Right ventricle myocardium superior (tissue), 1 donor: Measurements from ENCODE around the gene RAX2. TPM values are rescaled to one million over a fixed set of nuclear protein-coding genes. Genes with fewer than 3 reads are reported as not detected.

Experiments used
- ATAC-seq: fragments of 200-7000 bp; cut with Tn5 transposase; one replicate; pipeline ENCODE4 v1.9.1; 2020; ENCODE audit warnings: mild to moderate bottlenecking; ENCODE audit not compliant: poor library complexity
- DNase-seq: peaks from one replicate; pipeline ENCODE4 v3.0.0-alpha.2; 2020
- intact Hi-C: fragments of 100-400 bp; cut with DNase I; formaldehyde crosslinking; loops from one replicate; pipeline ENCODE4 v1.11.2; 2022
- total RNA-seq: library from RNA; stranded (reverse); fragmentation: NEBNext Ultra II Directional; extraction: Animal tissue kit (Norgen Biotek cat#: 25700); gene quantifications from one replicate; pipeline ENCODE4 v1.2.1, GENCODE V29; 2021
- donor health status: DM: no; HTN: yes; CAD: no; lungs with severe emphysema.

Gene RAX2
- total RNA-seq, 1 donor from 2014 or later = not detected

DNA sequence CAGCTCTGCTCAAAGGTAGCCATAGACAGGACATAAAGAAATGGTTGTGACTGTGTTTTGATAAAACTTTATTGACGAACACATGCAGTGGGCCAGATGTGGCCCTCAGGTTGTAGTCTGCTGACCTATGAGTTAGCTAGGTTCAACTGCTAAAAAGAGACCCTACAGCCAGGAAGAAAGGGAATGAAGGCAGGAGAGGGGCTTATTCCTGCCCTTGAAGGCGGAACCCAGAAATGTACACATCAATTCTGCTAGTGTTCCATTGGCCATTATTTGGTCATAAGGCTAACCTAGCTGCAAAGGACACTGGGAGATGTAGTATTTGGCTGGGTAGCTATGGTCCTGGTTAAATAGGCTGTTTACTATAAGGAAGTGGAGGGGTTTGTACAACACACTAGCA lies 28.5 kb downstream of the RAX2 start:
- DNase-seq = no peak
- ATAC-seq = no peak
- intact Hi-C loops = no loop called here

DNA sequence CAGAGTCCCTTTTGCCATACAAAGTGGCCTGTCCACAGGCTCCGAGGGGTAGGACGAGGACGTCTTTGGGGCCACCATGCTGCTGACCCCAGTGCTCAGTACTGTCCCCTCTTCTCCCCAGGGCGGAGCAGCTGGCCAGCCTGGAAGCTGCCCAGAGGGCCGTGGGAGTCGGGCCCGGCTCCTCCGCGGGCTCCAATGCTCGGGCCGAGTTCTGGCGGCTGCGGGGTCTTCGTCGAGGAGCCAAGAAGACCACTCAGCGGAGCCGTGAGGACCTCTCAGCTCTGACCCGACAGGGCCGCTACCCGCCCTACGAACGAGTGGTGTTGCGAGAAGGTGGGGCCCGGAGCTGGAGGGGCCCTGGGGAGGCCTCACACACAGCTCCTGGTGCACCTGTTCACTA lies 31.6 kb downstream of the RAX2 start:
- ATAC-seq (no peak), DNase-seq (no peak)
- intact Hi-C loops = no loop called here

DNA sequence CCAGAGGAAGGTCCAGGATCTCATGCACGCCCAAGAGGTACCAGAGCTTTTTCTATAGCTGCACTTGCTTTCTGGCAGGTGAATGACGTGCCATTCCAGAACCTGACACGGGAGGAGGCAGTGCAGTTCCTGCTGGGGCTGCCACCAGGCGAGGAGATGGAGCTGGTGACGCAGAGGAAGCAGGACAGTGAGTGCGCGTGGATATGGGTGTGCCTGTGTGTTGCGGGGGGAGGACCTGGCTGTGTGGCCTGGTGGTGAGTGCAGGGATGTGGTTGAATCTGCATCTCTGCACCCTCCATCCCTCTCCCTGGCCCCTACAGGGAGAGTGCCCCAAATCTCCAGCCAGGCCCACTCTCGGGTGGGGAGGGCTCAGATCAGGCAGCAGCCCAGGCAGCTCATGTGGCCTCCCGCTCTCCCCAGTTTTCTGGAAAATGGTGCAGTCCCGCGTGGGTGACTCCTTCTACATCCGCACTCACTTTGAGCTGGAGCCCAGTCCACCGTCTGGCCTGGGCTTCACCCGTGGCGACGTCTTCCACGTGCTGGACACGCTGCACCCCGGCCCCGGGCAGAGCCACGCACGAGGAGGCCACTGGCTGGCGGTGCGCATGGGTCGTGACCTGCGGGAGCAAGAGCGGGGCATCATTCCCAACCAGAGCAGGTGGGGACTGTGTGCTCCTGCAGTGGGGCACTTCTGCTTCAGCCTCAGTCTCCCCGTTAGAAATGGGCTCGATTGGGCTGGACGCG lies 33.4 kb downstream of the RAX2 start:
- ATAC-seq (no peak), DNase-seq (no peak)
- intact Hi-C loops = no loop called here

DNA sequence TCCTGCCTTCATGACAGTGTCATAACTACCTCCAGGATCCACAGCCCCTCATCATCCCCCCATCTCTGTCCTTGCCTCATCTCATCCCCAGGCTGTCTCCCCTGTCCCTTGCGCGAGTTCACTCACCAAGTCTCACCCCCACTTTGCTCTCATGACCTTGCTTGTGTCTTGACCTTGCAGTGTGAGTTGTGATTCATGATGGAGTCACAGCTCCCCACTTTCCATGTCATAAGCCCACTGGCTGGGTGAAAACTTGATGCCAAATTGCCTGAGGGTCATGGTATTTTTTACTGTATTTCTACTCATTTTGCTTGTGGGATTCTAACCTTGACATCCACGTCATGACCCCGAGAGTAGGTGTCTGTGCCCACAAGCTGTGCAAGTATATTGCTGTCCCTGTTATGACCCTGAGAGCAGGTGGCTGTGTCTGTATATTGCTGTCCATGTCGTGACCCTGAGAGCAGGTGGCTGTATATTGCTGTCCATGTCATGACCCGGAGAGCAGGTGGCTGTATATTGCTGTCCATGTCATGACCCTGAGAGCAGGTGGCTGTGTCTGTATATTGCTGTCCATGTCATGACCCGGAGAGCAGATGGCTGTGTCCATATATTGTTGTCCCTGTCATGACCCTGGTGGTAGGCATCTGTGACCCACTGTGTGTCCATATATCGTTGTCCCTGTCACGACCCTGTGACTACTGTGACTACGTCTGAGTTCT lies 34.4 kb downstream of the RAX2 start:
- intact Hi-C loops = no loop called here
- ATAC-seq (no peak), DNase-seq (no peak)

DNA sequence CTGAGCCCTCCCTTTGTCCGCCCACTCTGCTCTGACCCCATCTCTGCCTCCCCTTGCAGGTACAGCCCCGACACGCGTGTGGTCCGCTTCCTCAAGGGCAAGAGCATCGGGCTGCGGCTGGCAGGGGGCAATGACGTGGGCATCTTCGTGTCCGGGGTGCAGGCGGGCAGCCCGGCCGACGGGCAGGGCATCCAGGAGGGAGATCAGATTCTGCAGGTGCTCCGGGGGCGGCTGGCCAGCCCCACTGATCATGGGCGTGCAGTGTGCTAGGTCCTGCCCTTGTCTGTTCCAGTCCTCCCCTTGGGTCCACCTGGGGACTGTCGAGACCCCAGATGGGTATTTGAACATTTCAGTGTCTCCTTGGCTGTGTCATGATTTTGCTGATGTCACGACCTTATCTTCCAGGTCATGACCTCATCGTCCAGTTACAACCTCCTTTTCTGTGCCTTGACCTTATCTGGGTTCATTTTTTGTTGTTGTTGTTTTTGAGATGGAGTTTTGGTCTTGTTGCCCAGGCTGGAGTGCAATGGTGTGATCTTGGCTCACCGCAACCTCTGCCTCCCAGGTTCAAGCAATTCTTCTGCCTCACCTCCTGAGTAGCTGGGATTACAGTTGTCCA lies 35.8 kb downstream of the RAX2 start:
- ATAC-seq (no peak), DNase-seq (no peak)
- intact Hi-C loops = no loop called here

DNA sequence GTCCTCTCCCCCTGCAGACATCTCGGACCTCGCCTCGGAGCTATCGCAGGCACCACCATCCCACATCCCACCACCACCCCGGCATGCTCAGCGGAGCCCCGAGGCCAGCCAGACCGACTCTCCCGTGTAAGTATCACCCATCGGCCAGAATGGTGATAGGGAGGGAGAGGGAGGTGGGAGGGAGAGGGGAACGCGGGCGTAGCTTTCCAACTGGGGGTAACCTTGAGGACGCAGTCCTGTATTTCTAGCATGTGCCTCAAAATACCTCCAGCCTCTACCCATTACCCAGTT lies 37.8 kb downstream of the RAX2 start:
- ATAC-seq (no peak), DNase-seq (no peak)
- intact Hi-C loops = no loop called here

DNA sequence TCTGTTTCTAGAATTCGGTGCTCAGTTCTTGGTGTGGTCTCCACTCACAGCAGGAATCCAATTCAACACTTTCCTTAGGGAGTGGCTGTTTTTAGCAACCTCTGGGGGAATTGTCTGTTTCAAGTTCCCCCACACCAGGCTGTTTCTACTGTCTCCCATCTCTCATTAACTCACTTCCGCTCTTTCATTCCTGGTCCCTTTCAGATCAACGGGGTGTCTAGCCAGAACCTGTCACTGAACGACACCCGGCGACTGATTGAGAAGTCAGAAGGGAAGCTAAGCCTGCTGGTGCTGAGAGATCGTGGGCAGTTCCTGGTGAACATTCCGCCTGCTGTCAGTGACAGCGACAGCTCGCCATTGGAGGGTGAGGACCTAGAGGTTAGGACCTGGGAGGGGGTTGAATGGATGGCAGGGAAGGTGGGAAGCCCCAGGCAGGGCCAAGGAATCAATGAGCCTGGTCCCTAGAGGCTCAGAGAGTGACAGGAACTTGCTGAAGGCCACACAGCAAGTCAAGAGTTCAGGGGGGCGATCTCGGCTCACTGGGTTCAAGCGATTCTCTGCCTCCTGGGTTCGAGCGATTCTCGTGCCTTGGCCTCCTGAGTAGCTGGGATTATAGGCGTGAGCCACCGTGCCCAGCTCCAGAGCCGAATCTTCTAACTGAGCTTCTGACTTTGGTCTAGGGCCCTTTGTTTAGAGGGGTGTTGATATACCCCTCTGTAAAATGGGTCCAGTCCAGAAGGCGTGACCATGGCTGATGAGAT lies 38.3 kb downstream of the RAX2 start:
- no peak for ATAC-seq
- intact Hi-C loops = no loop called here
- no peak for DNase-seq

DNA sequence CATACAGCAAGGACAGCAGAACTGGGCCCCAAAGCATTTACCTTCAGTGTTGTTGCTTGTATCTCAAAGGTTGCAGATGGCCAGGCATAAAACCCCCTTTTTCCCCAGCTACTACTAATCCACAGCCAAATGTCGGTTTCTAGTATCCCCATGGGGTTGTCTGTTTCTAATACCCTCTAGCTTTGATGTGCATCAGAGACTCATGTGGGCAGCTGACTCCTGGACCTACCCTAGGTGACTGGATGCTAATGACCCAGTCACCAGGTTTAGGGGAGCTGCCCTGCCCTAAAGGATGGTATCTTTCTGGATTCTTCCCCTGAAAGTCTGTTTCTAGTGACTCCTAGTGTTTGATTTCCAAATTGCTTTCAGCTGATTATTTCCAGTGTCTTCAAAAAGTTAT lies 39.9 kb downstream of the RAX2 start:
- ATAC-seq (no peak), DNase-seq (no peak)
- intact Hi-C loops = no loop called here

DNA sequence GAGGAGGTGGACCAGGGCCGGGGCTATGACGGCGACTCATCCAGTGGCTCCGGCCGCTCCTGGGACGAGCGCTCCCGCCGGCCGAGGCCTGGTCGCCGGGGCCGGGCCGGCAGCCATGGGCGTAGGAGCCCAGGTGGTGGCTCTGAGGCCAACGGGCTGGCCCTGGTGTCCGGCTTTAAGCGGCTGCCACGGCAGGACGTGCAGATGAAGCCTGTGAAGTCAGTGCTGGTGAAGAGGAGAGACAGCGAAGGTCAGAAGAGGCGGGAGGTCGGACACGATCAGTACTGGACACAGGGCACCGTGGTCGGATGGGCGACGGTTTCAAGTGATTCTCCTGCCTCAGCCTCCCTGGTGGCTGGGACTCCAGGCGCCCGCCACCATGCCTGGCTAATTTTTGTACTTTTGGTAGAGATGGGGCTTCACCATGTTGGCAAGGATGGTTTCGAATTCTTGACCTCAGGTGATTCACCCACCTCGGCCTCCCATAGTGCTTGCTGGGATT lies 41.5 kb downstream of the RAX2 start:
- DNase-seq (no peak), ATAC-seq (no peak)
- intact Hi-C loops = no loop called here

DNA sequence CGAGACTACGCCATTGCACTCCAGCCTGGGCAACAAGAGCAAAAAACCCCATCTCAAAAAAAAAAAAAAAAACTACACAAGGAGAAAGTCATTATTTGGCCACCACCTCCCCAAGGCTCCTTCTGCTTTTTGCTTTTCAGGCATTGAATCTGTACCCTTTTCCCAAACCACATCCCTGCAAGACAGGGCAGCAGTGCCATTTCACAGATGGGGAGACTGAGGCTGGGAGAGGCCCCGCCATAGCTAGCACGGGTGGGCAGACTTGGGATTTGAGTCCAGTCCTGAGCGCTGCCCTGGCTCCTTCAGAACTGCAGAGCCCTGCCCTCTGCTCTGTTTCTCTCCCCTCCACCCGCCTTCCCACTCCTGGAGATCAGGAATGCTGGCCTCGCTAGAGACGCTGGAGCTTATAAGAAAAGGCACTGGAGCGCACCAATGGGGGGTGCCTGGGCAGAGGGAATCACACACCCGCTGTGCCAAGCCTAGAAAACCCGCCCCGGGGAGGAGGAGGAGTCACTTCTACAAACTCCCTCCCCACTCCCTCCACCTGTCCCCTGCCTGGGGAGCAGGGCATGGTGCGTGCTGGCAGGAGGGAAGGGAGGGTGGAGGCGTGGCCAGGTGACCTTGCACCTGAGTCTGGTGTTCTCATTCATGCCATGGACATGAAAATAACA lies 46.3 kb downstream of the RAX2 start:
- DNase-seq (no peak), ATAC-seq (no peak)
- intact Hi-C loops = no loop called here

DNA sequence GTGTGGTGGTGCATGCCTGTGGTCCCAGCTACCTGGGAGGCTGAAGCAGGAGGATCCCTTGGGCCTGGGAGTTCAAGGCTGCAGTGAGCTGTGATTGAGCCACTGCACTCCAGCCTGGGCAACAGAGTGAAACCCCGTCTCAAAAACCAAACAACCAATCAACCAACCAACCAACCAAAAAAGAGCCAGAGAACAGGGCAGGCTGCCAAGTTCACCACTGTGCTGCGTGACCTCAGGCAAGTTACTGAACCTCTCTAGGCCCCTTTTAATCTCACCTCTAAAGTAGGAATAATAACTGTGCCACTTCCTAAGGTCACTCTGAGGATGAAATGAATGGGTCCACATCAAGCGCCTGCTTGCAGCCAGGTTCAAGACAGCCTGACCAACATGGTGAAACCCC lies 46.9 kb downstream of the RAX2 start:
- no peak for DNase-seq
- no peak for ATAC-seq
- intact Hi-C loops = no loop called here

DNA sequence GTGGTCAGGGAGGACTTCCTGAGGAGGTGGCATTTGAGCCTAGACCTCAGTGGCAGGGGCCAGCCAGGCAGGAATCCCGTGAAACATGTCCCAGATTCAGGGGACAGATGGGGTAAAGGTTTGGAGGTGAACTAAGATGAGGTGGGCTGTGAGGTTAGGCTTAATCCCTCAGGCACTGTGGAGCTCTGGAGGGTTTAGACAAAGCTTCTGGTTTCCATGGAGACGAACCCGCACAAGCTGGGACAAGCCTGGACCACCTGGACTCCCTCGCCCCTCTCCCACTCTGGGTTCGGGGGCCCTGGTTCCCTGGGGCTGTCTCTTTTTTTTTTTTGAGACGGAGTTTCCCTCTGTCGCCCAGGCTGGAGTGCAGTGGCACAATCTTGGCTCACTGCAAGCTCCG lies 48.1 kb downstream of the RAX2 start:
- ATAC-seq = no peak
- no peak for DNase-seq
- intact Hi-C loops = no loop called here

DNA sequence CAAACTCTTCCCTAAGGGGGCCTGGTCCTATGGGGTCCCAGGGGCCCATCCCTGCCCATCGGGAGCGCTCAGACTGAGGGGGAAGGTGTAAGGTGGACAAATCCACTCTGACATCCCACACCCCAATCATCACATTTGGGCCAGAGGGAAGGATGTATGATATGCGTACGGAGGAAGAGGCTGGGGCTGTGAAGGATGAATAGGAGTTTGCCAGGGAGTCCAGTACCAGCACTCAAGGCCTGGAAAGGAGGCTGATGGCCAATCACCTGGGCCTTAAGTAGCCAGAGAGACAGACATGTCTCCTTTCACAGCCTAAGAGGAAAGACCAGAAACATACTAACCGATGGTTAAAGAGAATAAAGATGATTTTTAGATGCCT lies 48.9 kb downstream of the RAX2 start:
- no peak for ATAC-seq
- DNase-seq = no peak
- intact Hi-C loops = no loop called here

DNA sequence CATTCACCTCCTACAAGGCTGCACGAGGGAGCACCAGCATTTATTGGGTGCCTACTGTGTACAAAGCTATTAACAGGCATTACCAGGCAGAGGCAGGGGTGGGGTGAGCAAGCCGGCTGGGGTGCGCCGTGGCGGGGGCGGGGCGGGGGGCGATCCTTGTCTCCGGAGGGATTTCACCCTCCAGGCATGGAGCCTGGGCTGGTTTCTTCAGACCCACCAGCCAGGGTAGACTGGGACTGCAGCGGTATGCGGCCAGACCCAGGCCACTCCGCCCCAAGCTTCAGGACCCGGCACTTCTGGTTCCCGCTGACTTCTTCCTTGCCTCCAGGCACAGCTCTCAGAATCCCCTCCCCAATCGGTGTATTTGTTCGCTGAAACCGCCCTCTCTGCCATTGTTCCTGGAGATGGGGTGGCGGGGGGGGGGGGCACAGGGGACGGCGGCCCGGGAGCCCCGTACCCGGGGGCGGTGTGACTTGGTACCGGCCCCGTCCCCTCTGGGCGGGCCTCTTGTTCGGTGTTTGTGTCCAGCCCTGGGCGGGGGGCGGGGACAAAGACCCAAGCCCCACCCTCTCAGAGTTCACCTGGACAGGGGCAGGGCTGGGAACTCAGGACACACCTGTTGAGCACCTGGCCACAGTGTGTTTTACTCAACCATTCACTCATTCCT lies 49.5 kb downstream of the RAX2 start:
- intact Hi-C loops = no loop called here
- ATAC-seq (no peak), DNase-seq (no peak)

DNA sequence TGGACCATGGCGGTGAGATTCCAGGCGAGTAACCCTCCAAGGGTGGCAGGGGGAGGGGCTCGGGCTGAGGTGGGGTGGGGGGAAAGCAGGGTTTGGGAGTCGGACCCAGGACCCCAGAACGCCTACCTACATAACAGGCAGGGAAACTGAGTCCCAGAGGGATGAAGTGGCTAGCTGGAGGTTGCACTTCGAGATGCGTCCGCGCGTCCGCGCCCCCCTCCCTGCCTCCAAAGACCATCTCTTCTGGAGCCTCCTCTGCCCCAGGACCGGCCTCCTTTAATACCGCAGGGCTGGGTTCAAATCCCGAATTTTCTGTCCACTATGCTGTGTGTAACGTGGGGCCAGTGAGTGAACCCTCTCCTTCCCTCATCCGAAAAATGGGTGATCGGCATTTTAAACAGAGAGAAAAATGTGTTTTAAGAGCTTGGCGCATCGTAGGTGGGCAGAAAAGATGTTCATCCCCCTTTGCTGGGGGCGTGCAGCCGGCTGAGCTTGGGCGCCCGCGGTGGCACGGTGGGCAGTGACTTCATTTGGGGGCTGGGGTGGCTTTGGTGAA lies 50.1 kb downstream of the RAX2 start:
- no peak for ATAC-seq
- DNase-seq = no peak
- intact Hi-C loops = no loop called here

DNA sequence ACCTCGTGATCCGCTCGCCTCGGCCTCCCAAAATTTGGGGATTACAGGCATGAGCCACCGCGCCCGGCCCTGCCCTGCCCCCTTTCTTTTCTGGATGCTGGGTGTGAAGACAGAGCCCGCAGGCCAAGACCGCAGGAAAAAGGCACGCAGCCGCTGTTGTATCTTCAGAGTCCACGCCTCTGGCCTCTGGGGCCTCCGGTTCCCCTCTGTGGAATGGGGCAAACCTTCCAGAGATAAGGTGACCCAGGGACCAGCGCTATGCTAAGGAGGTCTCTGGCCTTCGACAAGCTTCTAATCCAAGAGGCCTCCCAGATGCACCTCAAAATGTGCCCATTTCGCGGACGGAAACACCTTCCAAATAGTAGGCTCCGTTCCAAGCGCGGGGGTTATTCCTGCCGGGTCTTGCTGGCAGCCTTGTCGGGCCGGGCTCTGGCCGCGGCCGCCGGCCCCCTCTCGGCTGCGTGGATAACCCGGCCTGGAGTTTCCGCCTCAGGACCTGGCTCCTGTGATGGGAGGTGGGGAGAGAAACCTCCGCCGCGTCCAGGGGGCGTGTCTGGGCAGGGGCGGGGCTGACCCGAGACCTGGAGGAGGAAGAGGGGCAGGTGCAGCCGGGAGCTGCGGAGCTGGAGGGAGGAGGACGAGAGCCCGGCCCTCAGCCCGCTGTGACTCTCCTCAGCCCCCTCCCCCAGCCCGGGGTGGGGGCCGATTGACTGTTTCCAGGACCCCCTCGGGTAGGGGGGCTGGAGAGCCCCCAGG lies 50.7 kb downstream of the RAX2 start:
- DNase-seq = peak; percentile 81
- ATAC-seq = peak; percentile 86
- intact Hi-C loops = no loop called here

DNA sequence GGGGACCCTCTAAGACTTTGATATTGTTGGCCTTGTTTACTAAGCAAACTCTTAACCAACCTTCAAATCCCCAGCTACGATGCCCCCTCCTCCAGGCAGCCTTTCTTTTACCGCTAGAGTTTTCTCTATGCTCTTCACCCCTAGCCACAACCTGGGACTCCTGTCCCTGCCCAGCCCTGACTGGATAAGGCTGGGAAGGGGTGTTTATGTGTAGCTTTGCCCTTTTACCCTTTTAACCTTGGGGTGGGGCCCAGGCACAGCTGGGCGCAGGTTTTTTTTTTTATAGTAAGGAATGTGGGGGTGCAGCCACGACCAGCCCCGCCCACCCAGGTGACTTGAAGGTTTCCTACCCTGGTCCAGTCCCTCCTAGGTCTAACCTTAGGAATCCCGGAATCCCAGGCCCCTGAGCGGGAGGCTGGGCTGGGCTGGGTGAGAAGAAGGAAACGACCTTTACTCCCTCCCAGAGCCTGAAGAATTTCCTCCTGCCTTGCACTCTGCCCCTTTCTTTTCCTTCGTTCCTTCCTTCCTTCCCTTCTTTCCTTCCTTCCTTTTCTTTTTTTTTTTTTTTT lies 51.6 kb downstream of the RAX2 start:
- intact Hi-C loops = no loop called here
- peak; percentile 28 for ATAC-seq
- DNase-seq = no peak
